Nephron progenitor cell (in vitro differentiated cells): ENCODE data around the gene MAU2.
"Not testable (repeated sequence)": the region's sequence is repeated elsewhere in the genome, so short reads cannot be mapped to it uniquely, and the experiment has no call there.

ENCODE experiments used
- DNase-seq: peaks from one replicate; pipeline ENCODE4 v3.0.0; 2021
- H3K27ac Mint-ChIP-seq: 2 replicates; pipeline ENCODE4 v1.8.0; 2021; ENCODE audit warnings: mild to moderate bottlenecking, moderate library complexity, mixed read lengths
- H3K27me3 Mint-ChIP-seq: 2 replicates; pipeline ENCODE4 v1.8.0; 2021; ENCODE audit warnings: mild to moderate bottlenecking, low read depth, mixed read lengths; ENCODE audit not compliant: poor library complexity
- H3K36me3 Mint-ChIP-seq: 2 replicates; pipeline ENCODE4 v1.8.0; 2021; ENCODE audit warnings: low read depth, mixed read lengths
- H3K4me1 Mint-ChIP-seq: 2 replicates; pipeline ENCODE4 v1.8.0; 2021; ENCODE audit warnings: mixed read lengths
- H3K4me3 Mint-ChIP-seq: 2 replicates; pipeline ENCODE4 v1.8.0; 2021; ENCODE audit warnings: mild to moderate bottlenecking, moderate library complexity, mixed read lengths
- H3K9me3 Mint-ChIP-seq: 2 replicates; pipeline ENCODE4 v1.8.0; 2021; ENCODE audit warnings: mild to moderate bottlenecking, moderate library complexity, mixed read lengths
- CTCF ChIP-seq: fragments of 200-600 bp; sonication (generic); IDR thresholded peaks from 2 replicates; pipeline ENCODE4 v1.5.0; 2021; ENCODE audit warnings: antibody characterized with exemption

Gene MAU2

GRCh38 chr19:19343762-19344161, 23.1 kb downstream of the MAU2 start:
- no peak overlapping the region for H3K4me3 Mint-ChIP-seq
- no peaks in the 10 kb centered on the region for H3K27me3 Mint-ChIP-seq
- no peaks in the 10 kb centered on the region for H3K4me1 Mint-ChIP-seq
- DNase-seq, result no peak
- H3K36me3 Mint-ChIP-seq, result peaks cover 28% of the 10 kb centered on the region
- no peaks in the 10 kb centered on the region for H3K9me3 Mint-ChIP-seq
- H3K27ac Mint-ChIP-seq, result no peak overlapping the region
- no peak for TF ChIP-seq CTCF

- H3K36me3 Mint-ChIP-seq, result peaks cover 33% of the 10 kb centered on the region
- no peak overlapping the region for H3K27ac Mint-ChIP-seq
- no peaks in the 10 kb centered on the region for H3K4me1 Mint-ChIP-seq
- no peak for TF ChIP-seq CTCF
- DNase-seq, result no peak
- no peaks in the 10 kb centered on the region for H3K27me3 Mint-ChIP-seq
- H3K9me3 Mint-ChIP-seq, result no peaks in the 10 kb centered on the region
- H3K4me3 Mint-ChIP-seq, result no peak overlapping the region
Observed at GRCh38 chr19:19345232-19345631, 24.6 kb downstream of the MAU2 start.

GRCh38 chr19:19345970-19346369, 25.3 kb downstream of the MAU2 start:
- Mint-ChIP-seq H3K27ac (no peak overlapping the region), H3K36me3 (peaks cover 33% of the 10 kb centered on the region), H3K27me3 (no peaks in the 10 kb centered on the region), H3K4me3 (no peak overlapping the region), H3K4me1 (no peaks in the 10 kb centered on the region), H3K9me3 (no peaks in the 10 kb centered on the region)
- TF ChIP-seq CTCF, result no peak
- DNase-seq, result no peak

- H3K27ac Mint-ChIP-seq, result peak overlapping the region; percentile 72
- H3K9me3 Mint-ChIP-seq, result no peaks in the 10 kb centered on the region
- no peak for TF ChIP-seq CTCF
Observed at GRCh38 chr19:19347401-19348110, 26.9 kb downstream of the MAU2 start.

GRCh38 chr19:19348266-19348665, 27.6 kb downstream of the MAU2 start:
- no peak for DNase-seq
- no peak for TF ChIP-seq CTCF
- no peak overlapping the region for H3K4me3 Mint-ChIP-seq
- no peaks in the 10 kb centered on the region for H3K4me1 Mint-ChIP-seq
- H3K36me3 Mint-ChIP-seq, result peaks cover 43% of the 10 kb centered on the region
- H3K9me3 Mint-ChIP-seq, result no peaks in the 10 kb centered on the region
- H3K27ac Mint-ChIP-seq, result no peak overlapping the region
- H3K27me3 Mint-ChIP-seq, result no peaks in the 10 kb centered on the region

More at GRCh38 chr19:19347401-19348110, 26.9 kb downstream of the MAU2 start:
- Mint-ChIP-seq H3K4me1 (no peaks in the 10 kb centered on the region), H3K27me3 (no peaks in the 10 kb centered on the region), H3K4me3 (no peak overlapping the region), H3K36me3 (peaks cover 40% of the 10 kb centered on the region)
- DNase-seq, result no peak

GRCh38 chr19:19349365-19349764, 28.7 kb downstream of the MAU2 start:
- Mint-ChIP-seq H3K9me3 (no peaks in the 10 kb centered on the region), H3K36me3 (peaks cover 41% of the 10 kb centered on the region), H3K4me3 (no peak overlapping the region), H3K27ac (no peak overlapping the region), H3K27me3 (no peaks in the 10 kb centered on the region), H3K4me1 (no peaks in the 10 kb centered on the region)
- no peak for DNase-seq
- TF ChIP-seq CTCF, result no peak

GRCh38 chr19:19350756-19351155, 30.1 kb downstream of the MAU2 start:
- not testable (repeated sequence) for DNase-seq, H3K27me3 Mint-ChIP-seq, H3K4me1 Mint-ChIP-seq, H3K9me3 Mint-ChIP-seq, H3K4me3 Mint-ChIP-seq, H3K27ac Mint-ChIP-seq
- peaks cover 31% of the 10 kb centered on the region for H3K36me3 Mint-ChIP-seq
